ENCODE measurements around the gene TIMM50. TPM values are rescaled to one million over a fixed set of nuclear protein-coding genes. Genes with fewer than 3 reads are reported as not detected.

The TIMM50 gene
- total and polyA plus RNA-seq, 2 of the 13 experiments (the other 11 are each of a cell fraction or from before 2014, with no cell fraction given) = 91.1 to 92.5 TPM

DNA sequence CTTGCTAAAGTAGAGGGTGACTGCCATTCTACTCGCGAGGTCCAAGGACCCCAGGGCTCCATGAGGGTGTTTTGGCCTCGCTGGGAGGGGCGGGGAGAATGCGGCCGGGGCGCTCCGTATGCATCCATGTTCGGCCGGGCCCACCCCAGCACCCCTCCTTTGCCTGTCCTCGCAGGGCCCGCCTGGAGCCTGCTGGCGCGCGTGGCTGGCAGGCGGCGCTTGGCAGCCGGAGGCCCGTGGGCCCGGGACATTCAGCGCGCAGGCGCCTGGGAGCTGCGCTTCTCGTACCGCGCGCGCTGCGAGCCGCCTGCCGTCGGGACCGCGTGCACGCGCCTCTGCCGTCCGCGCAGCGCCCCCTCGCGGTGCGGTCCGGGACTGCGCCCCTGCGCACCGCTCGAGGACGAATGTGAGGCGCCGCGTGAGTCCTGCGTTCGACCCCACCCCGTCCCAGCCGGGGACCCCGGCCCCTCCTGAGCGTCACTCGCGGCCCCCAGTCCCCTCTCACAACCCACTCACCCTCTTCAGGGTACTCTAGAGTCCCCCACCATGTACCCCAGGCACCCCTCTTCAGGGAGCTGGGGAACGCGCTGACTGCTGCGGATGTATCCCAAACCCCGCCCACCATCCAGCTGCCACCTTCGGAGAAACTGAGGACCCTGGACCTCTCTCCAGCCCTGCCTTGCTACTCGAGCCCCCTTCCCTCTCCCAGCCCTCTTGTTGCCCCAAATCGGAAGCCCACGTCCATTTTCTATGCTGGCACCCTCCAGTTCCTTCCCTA lies 22.2 kb downstream of the TIMM50 start (continued):
- peak; percentile 77; the same call in 1 of the 2 replicates for TF ChIP-seq NFKBIZ (CRISPR knock-in tag; IDR thresholded peaks at IDR 0.05)

DNA sequence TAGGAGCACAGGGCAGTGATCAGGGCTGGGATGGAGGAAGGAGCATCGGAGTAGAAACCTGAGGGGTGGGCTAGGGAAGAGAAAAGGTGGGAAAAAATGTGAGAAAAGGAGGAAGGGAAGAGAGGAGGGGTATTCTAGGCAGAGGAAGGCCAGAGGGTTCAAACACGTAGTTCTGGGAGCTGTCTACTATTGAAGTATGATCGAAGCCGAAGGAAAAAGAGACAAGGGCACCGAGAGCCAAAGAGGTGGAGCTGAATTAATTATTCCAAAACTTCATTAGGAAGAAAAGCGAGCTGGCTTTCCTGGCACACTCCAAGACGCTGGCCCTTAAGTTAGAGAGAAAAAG lies 25.9 kb downstream of the TIMM50 start:
- FAIRE-seq = no peak
- Histone ChIP-seq H3K9me3 (ENCODE audit: low read length) (no peaks in the 10 kb centered on the region), H2AFZ (ENCODE audit: low read length) (no peak overlapping the region), H3K4me2 (ENCODE audit: low read depth, low read length) (peak overlapping the region; percentile 70), H3K4me3 (replicated peaks in 1 of 3; ENCODE audit: insufficient read depth in 1 of 3, low read depth in 2 of 3, low read length in 3 of 3) (peak overlapping the region in 1 of 3 experiments; percentile 68; a peak in 1 of 6 replicates), H3K27me3 (ENCODE audit: control insufficient read depth in 1 of 2, insufficient read depth in 2 of 2, low read length in 2 of 2) (peaks cover 16 to 54% of the 10 kb centered on the region in 2 experiments), H4K20me1 (ENCODE audit: insufficient read depth, low read length) (no peaks in the 10 kb centered on the region), H3K79me2 (ENCODE audit: insufficient read depth, low read length) (no peaks in the 10 kb centered on the region), H3K9ac (ENCODE audit: insufficient read depth, low read depth, low read length) (no peak overlapping the region), H3K36me3 (replicated peaks in 1 of 2; ENCODE audit: control insufficient read depth in 1 of 2, insufficient read depth in 2 of 2, low read length in 2 of 2) (no peaks in the 10 kb centered on the region), H3K27ac (ENCODE audit: extremely low read length, insufficient read depth, low read length) (no peak overlapping the region), H3K4me1 (ENCODE audit: insufficient read depth, low read length) (peaks cover 26% of the 10 kb centered on the region)
- 72% methylated on average over 7 of the region's 7 CpGs for whole genome bisulfite sequencing (ENCODE audit: low lambda C conversion rate)
- POLR2A ChIA-PET = interaction anchor here (1.6 kb wide), 1 partner anchor 61 kb away, joined by 3 read pairs; the partner anchor contains the start of gene SUPT5H
- intact Hi-C loops (cut with micrococcal nuclease; ENCODE audit: unreplicated experiment) (no loop called here), in situ Hi-C loops (cut with HindIII; ENCODE audit: extremely low pct_ligation_motif_present, low pct_unique_long_range_greater_than_20kb) (no loop called here)
- no peak for ATAC-seq
- CTCF ChIA-PET (ENCODE audit: low intra/inter-chr PET ratio, low total read pairs) = no interaction called here
- no peak for DNase-seq (ENCODE audit: low spot score)
- no TSS peak for BruUV-seq (replicated peaks)
- TF ChIP-seq, protein P1, sequence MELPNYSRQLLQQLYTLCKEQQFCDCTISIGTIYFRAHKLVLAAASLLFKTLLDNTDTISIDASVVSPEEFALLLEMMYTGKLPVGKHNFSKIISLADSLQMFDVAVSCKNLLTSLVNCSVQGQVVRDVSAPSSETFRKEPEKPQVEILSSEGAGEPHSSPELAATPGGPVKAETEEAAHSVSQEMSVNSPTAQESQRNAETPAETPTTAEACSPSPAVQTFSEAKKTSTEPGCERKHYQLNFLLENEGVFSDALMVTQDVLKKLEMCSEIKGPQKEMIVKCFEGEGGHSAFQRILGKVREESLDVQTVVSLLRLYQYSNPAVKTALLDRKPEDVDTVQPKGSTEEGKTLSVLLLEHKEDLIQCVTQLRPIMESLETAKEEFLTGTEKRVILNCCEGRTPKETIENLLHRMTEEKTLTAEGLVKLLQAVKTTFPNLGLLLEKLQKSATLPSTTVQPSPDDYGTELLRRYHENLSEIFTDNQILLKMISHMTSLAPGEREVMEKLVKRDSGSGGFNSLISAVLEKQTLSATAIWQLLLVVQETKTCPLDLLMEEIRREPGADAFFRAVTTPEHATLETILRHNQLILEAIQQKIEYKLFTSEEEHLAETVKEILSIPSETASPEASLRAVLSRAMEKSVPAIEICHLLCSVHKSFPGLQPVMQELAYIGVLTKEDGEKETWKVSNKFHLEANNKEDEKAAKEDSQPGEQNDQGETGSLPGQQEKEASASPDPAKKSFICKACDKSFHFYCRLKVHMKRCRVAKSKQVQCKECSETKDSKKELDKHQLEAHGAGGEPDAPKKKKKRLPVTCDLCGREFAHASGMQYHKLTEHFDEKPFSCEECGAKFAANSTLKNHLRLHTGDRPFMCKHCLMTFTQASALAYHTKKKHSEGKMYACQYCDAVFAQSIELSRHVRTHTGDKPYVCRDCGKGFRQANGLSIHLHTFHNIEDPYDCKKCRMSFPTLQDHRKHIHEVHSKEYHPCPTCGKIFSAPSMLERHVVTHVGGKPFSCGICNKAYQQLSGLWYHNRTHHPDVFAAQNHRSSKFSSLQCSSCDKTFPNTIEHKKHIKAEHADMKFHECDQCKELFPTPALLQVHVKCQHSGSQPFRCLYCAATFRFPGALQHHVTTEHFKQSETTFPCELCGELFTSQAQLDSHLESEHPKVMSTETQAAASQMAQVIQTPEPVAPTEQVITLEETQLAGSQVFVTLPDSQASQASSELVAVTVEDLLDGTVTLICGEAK (IDR thresholded peaks at IDR 0.05) = no peak
- TF ChIP-seq, protein P1 (CRISPR knock-in tag; IDR thresholded peaks at IDR 0.05) = 0 out of 2 replicates have a peak, but pooled peaks have one; percentile 4
- TF ChIP-seq DR1 (CRISPR knock-in tag; IDR thresholded peaks at IDR 0.05) (0 out of 2 replicates have a peak, but pooled peaks have one; percentile 3), ZNF878 (CRISPR knock-in tag; IDR thresholded peaks at IDR 0.05) (0 out of 2 replicates have a peak, but pooled peaks have one; percentile 51), IRF2 (CRISPR knock-in tag; IDR thresholded peaks at IDR 0.05) (no peak)

Measured in HepG2 (cell line).